OCI-LY1 (cell line): ENCODE results near the gene CHN2.

Experiments
- H2AFZ ChIP-seq: fragments of 200-600 bp; sonication (generic), shearing (Covaris generic); 2 replicates; pipeline ENCODE4 v1.6.0; 2014; ENCODE audit warnings: antibody characterized with exemption, mild to moderate bottlenecking, low read length
- H3F3A ChIP-seq: fragments of 200-600 bp; sonication (generic), shearing (Covaris generic); 2 replicates; pipeline ENCODE4 v1.6.0; 2014; ENCODE audit warnings: mild to moderate bottlenecking, antibody characterized with exemption, low read length, moderate library complexity; ENCODE audit not compliant: insufficient read depth
- H3K27ac ChIP-seq: fragments of 200-600 bp; sonication (generic); 2 replicates; pipeline ENCODE4 v1.5.1; 2014; ENCODE audit warnings: low read length, mixed run types, mild to moderate bottlenecking, low read depth; ENCODE audit not compliant: poor library complexity, severe bottlenecking
- H3K27me3 ChIP-seq: fragments of 200-600 bp; sonication (generic); 2 replicates; pipeline ENCODE4 v1.6.0; 2014; ENCODE audit warnings: antibody characterized with exemption, mild to moderate bottlenecking, low read length, moderate library complexity; ENCODE audit not compliant: insufficient read depth
- H3K36me3 ChIP-seq: fragments of 200-600 bp; sonication (generic); 2 replicates; pipeline ENCODE4 v1.6.1; 2014; ENCODE audit warnings: mild to moderate bottlenecking, antibody characterized with exemption, low read length, moderate library complexity, mixed read lengths; ENCODE audit not compliant: insufficient read depth
- H3K4me1 ChIP-seq: fragments of 200-600 bp; sonication (generic); 2 replicates; pipeline ENCODE4 v1.5.1; 2014; ENCODE audit warnings: mild to moderate bottlenecking, low read length, moderate library complexity; ENCODE audit not compliant: insufficient read depth, severe bottlenecking
- H3K4me2 ChIP-seq: fragments of 200-600 bp; sonication (generic), shearing (Covaris generic); 2 replicates; pipeline ENCODE4 v1.6.1; 2014; ENCODE audit warnings: low read length
- H3K4me3 ChIP-seq: fragments of 200-600 bp; sonication (generic); 2 replicates; pipeline ENCODE4 v1.5.1; 2014; ENCODE audit warnings: low read length, low read depth, mild to moderate bottlenecking, mixed read lengths; ENCODE audit not compliant: poor library complexity, severe bottlenecking
- H3K79me2 ChIP-seq: fragments of 200-600 bp; shearing (Covaris generic); 2 replicates; pipeline ENCODE4 v1.6.1; 2016; ENCODE audit warnings: mixed run types, low read length, mixed read lengths; ENCODE audit not compliant: insufficient read depth
- H3K9ac ChIP-seq: fragments of 200-600 bp; sonication (generic), shearing (Covaris generic); 2 replicates; pipeline ENCODE4 v1.6.1; 2014; ENCODE audit warnings: mild to moderate bottlenecking, low read length, mixed read lengths
- H3K9me2 ChIP-seq: fragments of 200-600 bp; sonication (generic), shearing (Covaris generic); 2 replicates; pipeline ENCODE4 v1.6.1; 2014; ENCODE audit warnings: low read depth, mild to moderate bottlenecking, low read length, mixed read lengths
- H3K9me3 ChIP-seq: fragments of 200-600 bp; shearing (Covaris generic); 2 replicates; pipeline ENCODE4 v1.6.1; 2014; ENCODE audit warnings: low read length, mixed read lengths
- H4K20me1 ChIP-seq: fragments of 200-600 bp; sonication (generic), shearing (Covaris generic); 2 replicates; pipeline ENCODE4 v1.6.0; 2016; ENCODE audit warnings: mild to moderate bottlenecking, low read length; ENCODE audit not compliant: insufficient read depth
- EZH2 ChIP-seq: fragments of 200-600 bp; sonication (generic), shearing (Covaris generic); IDR thresholded peaks from 2 replicates; pipeline ENCODE4 v1.8.0; 2017; ENCODE audit warnings: borderline replicate concordance, mixed run types, mild to moderate bottlenecking, antibody characterized with exemption, low read length, moderate library complexity, mixed read lengths
- TF ChIP-seq, protein P1 (sequence below): fragments of 200-600 bp; sonication (generic), shearing (Covaris generic); IDR thresholded peaks from 2 replicates; pipeline ENCODE4 v1.5.1; 2017; ENCODE audit warnings: mild to moderate bottlenecking, antibody characterized with exemption, low read length, moderate library complexity, mixed read lengths

CHN2 gene

DNA sequence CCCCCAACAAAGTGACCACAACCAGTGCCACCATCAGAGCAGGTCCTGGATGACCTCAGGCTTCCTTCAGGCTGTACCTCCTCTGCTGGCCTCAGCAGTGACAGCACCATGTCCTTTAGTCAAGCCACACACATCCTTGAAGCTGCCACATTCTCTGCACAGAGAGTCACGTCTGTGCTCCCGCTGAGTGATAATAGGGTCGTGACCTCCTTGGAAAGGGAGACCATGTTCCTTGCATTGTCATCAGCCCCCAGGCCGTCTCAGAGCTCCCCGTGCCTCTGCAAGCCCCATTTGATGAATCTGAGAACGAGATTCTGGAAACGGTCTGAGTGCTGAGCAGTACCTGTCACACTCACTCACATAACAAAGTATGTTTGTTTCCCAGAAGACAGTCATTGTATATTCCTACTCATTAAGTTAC lies 262.6 kb downstream of the CHN2 start:
- TF ChIP-seq, protein P1, sequence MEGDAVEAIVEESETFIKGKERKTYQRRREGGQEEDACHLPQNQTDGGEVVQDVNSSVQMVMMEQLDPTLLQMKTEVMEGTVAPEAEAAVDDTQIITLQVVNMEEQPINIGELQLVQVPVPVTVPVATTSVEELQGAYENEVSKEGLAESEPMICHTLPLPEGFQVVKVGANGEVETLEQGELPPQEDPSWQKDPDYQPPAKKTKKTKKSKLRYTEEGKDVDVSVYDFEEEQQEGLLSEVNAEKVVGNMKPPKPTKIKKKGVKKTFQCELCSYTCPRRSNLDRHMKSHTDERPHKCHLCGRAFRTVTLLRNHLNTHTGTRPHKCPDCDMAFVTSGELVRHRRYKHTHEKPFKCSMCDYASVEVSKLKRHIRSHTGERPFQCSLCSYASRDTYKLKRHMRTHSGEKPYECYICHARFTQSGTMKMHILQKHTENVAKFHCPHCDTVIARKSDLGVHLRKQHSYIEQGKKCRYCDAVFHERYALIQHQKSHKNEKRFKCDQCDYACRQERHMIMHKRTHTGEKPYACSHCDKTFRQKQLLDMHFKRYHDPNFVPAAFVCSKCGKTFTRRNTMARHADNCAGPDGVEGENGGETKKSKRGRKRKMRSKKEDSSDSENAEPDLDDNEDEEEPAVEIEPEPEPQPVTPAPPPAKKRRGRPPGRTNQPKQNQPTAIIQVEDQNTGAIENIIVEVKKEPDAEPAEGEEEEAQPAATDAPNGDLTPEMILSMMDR = no peak
- no peak for TF ChIP-seq EZH2
- no peak overlapping the region for H3K4me2 ChIP-seq
- H3K79me2 ChIP-seq = no peaks in the 10 kb centered on the region
- H4K20me1 ChIP-seq = no peaks in the 10 kb centered on the region
- H3K27ac ChIP-seq = no peak overlapping the region
- H3F3A ChIP-seq = no peaks in the 10 kb centered on the region
- H3K9me2 ChIP-seq = no peaks in the 10 kb centered on the region
- H3K4me3 ChIP-seq = no peak overlapping the region
- H3K4me1 ChIP-seq = no peaks in the 10 kb centered on the region
- no peak overlapping the region for H3K9ac ChIP-seq
- no peaks in the 10 kb centered on the region for H3K27me3 ChIP-seq
- no peaks in the 10 kb centered on the region for H3K36me3 ChIP-seq
- no peaks in the 10 kb centered on the region for H3K9me3 ChIP-seq
- no peak overlapping the region for H2AFZ ChIP-seq

DNA sequence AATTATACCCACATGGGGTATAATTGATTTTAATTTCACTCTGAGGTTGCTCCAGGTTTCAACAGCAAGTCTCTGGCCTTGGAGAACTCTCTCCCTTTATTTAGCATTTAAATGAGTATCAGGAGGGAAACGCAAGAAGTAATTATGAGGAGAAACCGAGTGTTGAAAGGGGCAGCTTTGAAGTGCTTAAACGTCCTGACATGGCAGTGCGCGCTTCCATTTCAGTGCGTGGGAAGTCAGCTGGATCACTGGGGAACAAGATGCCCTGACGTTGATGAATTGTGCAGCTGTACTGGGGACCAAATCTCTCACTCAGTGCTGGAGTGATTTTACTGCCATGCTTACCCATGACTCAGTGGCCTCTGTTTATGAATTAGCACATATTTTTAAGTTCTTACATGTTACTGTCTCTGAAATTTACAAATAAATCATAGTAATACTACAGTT lies 263.0 kb downstream of the CHN2 start:
- Histone ChIP-seq H3K4me3 (no peak overlapping the region), H2AFZ (no peak overlapping the region), H3K9me3 (no peaks in the 10 kb centered on the region), H3K27ac (no peak overlapping the region), H3K9me2 (no peaks in the 10 kb centered on the region), H3F3A (no peaks in the 10 kb centered on the region), H4K20me1 (no peaks in the 10 kb centered on the region), H3K79me2 (no peaks in the 10 kb centered on the region), H3K4me1 (no peaks in the 10 kb centered on the region), H3K27me3 (no peaks in the 10 kb centered on the region), H3K36me3 (no peaks in the 10 kb centered on the region), H3K4me2 (no peak overlapping the region), H3K9ac (no peak overlapping the region)
- TF ChIP-seq, protein P1 = no peak
- no peak for TF ChIP-seq EZH2

DNA sequence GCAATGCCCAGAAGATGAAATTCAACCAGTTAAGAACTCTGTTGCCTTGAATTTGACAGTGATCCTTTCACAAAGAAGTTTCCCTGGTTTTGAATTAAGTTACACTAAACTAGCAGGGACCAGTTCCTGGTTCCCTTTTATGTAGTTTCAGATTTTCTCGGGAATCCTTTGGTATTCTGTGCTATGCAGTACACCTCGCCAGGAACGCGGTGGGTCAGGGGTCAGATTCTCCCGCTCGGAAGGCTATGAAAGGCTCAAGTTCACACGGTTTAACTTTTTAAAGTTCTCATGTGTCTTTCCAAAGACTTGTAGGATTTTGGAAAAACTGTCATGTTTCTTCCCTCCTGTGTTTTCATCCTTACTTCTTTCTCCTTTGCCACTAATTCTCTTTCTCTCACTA lies 264.4 kb downstream of the CHN2 start:
- no peak overlapping the region for H3K4me3 ChIP-seq
- H3K36me3 ChIP-seq = no peaks in the 10 kb centered on the region
- H4K20me1 ChIP-seq = no peaks in the 10 kb centered on the region
- no peaks in the 10 kb centered on the region for H3K27me3 ChIP-seq
- H3K79me2 ChIP-seq = no peaks in the 10 kb centered on the region
- no peaks in the 10 kb centered on the region for H3K9me2 ChIP-seq
- H2AFZ ChIP-seq = no peak overlapping the region
- H3F3A ChIP-seq = no peaks in the 10 kb centered on the region
- H3K4me1 ChIP-seq = no peaks in the 10 kb centered on the region
- no peak overlapping the region for H3K27ac ChIP-seq
- no peak overlapping the region for H3K9ac ChIP-seq
- no peaks in the 10 kb centered on the region for H3K9me3 ChIP-seq
- no peak for TF ChIP-seq EZH2
- TF ChIP-seq, protein P1 = no peak
- no peak overlapping the region for H3K4me2 ChIP-seq
